ENCODE results near the gene TMEM88. TPM values are rescaled to one million over a fixed set of nuclear protein-coding genes. Genes with fewer than 3 reads are reported as not detected.

TMEM88 gene
- total and polyA plus RNA-seq, 2 of the 4 experiments (the other 2 are of a cell fraction) = 2.1 TPM; not detected in 1

- Histone ChIP-seq H2BK20ac (ENCODE audit: low read depth, low read length) (no peak overlapping the region), H3K9ac (ENCODE audit: low read depth, low read length) (no peak overlapping the region), H3K4me3 (ENCODE audit: insufficient read depth, low read depth, low read length) (no peak overlapping the region), H3K4ac (ENCODE audit: low read depth, low read length) (no peak overlapping the region), H2AFZ (replicated peaks; ENCODE audit: low read length, poor library complexity) (peak overlapping the region; percentile 2), H2BK15ac (ENCODE audit: low read depth, low read length) (no peak overlapping the region), H2AK5ac (ENCODE audit: low read depth, low read length) (no peak overlapping the region), H4K8ac (ENCODE audit: low read depth in 2 of 2, low read length in 2 of 2) (no peak overlapping the region), H4K91ac (ENCODE audit: insufficient read depth, low read depth, low read length) (no peak overlapping the region), H3K27me3 (ENCODE audit: control insufficient read depth, insufficient read depth, low read length) (peaks cover 6% of the 10 kb centered on the region), H3K27ac (ENCODE audit: insufficient read depth, low read length) (no peak overlapping the region), H3K23ac (ENCODE audit: low read depth, low read length) (no peak overlapping the region), H3K4me1 (ENCODE audit: control insufficient read depth, insufficient read depth, low read length) (peaks cover 3% of the 10 kb centered on the region), H3K18ac (ENCODE audit: low read depth, low read length) (no peak overlapping the region), H3K9me3 (ENCODE audit: control insufficient read depth, insufficient read depth, low read length) (no peaks in the 10 kb centered on the region), H2BK5ac (ENCODE audit: low read depth, low read length, poor library complexity, severe bottlenecking) (no peak overlapping the region), H2AK9ac (replicated peaks; ENCODE audit: low read depth, low read length, poor library complexity) (no peak overlapping the region), H4K20me1 (ENCODE audit: insufficient read depth, low read length) (0 out of 2 replicates have a peak, but pooled peaks cover 4% of the 10 kb centered on the region), H3K56ac (ENCODE audit: extremely low read depth, insufficient read depth, low read length) (no peak overlapping the region), H3K36me3 (ENCODE audit: control insufficient read depth, insufficient read depth, low read length) (no peaks in the 10 kb centered on the region), H4K5ac (ENCODE audit: low read depth, low read length) (no peak overlapping the region), H3K9me1 (ENCODE audit: insufficient read depth, low read length) (no peaks in the 10 kb centered on the region), H3K4me2 (ENCODE audit: low read depth, low read length) (no peak overlapping the region), H3K79me1 (ENCODE audit: low read depth in 1 of 2, low read length in 2 of 2) (peaks cover 0 to 15% of the 10 kb centered on the region in 2 experiments; a peak in 2 of 4 replicates), H3K14ac (replicated peaks; ENCODE audit: low read depth, low read length) (no peak overlapping the region), H2BK120ac (ENCODE audit: low read depth, low read length) (no peak overlapping the region)
- no peak for TF ChIP-seq BHLHE40 (IDR thresholded peaks at IDR 0.05; ENCODE audit: low read depth, low read length)
- TF ChIP-seq SMC3 (IDR thresholded peaks at IDR 0.05; ENCODE audit: low read depth, low read length) = no peak
- no peak for TF ChIP-seq FOS (IDR thresholded peaks at IDR 0.05; ENCODE audit: low read depth, low read length)
- no peak for TF ChIP-seq RCOR1 (IDR thresholded peaks at IDR 0.05; ENCODE audit: insufficient replicate concordance, low read length)
- no peak for TF ChIP-seq CEBPB (IDR thresholded peaks at IDR 0.05; ENCODE audit: low read depth, low read length)
- no peak for TF ChIP-seq RAD21 (IDR thresholded peaks at IDR 0.05; ENCODE audit: low read length)
- no peak for TF ChIP-seq MAFK (IDR thresholded peaks at IDR 0.05; ENCODE audit: low read depth, low read length)
- TF ChIP-seq CTCF (conservative IDR thresholded peaks at IDR 0.05; ENCODE audit: low read depth, low read length) = no peak
- no peak for TF ChIP-seq NFE2L2 (IDR thresholded peaks at IDR 0.05; ENCODE audit: low read depth, low read length)
- no peak for TF ChIP-seq POLR2A (IDR thresholded peaks at IDR 0.05; ENCODE audit: low read depth, low read length)
- TF ChIP-seq USF2 (IDR thresholded peaks at IDR 0.05; ENCODE audit: low read depth, low read length) = no peak
- TF ChIP-seq CHD1 (IDR thresholded peaks at IDR 0.05; ENCODE audit: low read depth, low read length) = no peak
- no peak for TF ChIP-seq ELK1 (IDR thresholded peaks at IDR 0.05; ENCODE audit: borderline replicate concordance, low read depth, low read length)
- TF ChIP-seq RFX5 (IDR thresholded peaks at IDR 0.05; ENCODE audit: low read depth, low read length) = no peak
- no peak for TF ChIP-seq MAZ (IDR thresholded peaks at IDR 0.05; ENCODE audit: borderline replicate concordance, low read depth, low read length)
- dilution Hi-C loops (cut with HindIII; ENCODE audit: low sequenced_read_pairs, unreplicated experiment) (no loop called here), in situ Hi-C loops (cut with MboI; ENCODE audit: low sequenced_read_pairs) (no loop called here), intact Hi-C loops (cut with micrococcal nuclease) (no loop called here)
- DNase-seq = no peak
- POLR2A ChIA-PET (ENCODE audit: unreplicated experiment) = interaction anchor here (0.6 kb wide), 1 partner anchor 70 kb away, joined by 3 read pairs; no protein-coding TSS in a partner anchor
- BruUV-seq (replicated peaks) = no TSS peak
- WGBS, 2 experiments (ENCODE audit: extremely low coverage in 2 of 2, insufficient read length in 1 of 2) = no CpG with 5 or more reads among the region's 10 CpGs
- CTCF ChIA-PET = interaction anchor here (1.6 kb wide), 1 partner anchor 25 kb away, joined by 3 read pairs; the partner anchor contains the start of gene NAA38
- ATAC-seq (ENCODE audit: low read depth) = no peak
Observed at GRCh38 chr17:7832431-7832830, 22.4 kb upstream of the TMEM88 start.

Data from IMR-90 (cell line).